D341Med (cell line): ENCODE measurements around the gene FRMD4A.
"Not testable (repeated sequence)": the region's sequence is repeated elsewhere in the genome, so short reads cannot be mapped to it uniquely, and the experiment has no call there.

Experiments used
- DNase-seq: peaks from one replicate; pipeline ENCODE4 v3.0.0; 2012; ENCODE audit warnings: low spot score

The FRMD4A gene

DNA sequence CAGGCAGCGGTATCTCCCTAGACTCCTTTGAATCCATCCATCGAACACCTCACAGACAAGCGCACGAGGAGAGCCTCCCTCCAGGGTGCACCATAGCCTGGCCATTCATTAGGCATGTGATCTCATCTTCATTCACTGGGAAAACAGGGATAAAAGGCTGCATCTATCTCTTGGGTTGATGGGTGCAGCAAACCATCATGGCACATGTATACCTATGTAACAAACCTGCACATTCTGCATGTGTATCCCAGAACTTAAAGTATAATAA is 552.1 kb downstream of the FRMD4A start:
- not testable (repeated sequence) for DNase-seq

GRCh38 chr10:13776861-13777311 is 553.8 kb downstream of the FRMD4A start:
- DNase-seq = no peak

DNA sequence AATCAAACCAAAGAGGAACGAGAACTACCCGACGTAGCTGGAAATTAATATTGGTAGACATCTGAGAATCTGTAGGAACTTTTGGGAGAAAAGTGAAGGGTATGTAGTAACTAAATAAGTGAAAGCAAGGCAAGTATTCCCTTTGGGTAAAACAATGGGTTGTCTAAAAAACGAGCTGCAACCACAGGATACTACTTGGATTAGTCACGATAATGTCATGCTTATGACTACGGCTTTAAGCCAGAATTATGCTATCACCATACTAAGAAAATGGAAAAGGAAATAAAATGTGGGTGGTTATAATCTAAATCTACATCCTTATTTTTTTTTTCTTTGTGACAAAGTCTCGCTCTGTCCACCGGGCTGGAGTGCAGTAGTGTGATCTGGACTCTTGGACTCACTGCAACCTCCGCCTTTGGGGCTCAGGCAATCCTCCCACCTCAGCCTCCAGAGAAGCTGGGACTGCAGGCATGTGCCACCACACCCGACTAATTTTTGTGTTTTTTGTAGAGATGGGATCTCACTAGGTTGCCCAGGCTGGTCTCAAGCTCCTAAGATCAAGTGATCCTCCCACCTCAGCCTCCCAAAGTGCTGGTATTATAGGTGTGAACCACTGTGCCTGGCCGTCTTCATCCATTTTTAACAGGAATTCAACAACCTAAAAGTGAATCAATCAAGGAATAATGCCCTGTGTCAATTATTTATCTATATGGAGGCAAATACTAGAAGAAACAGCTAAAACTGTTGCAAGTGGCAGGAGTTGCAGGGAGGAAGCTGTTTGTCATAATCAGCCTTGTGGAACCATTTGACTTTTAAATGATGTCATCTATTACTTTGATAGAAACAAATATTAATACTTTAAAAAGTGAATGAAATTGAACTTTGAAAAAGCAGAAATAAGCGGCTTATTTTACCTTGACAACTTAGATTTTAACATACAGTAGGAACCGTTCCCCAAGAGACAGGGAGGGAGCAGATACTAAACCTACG is 554.6 kb downstream of the FRMD4A start:
- no peak for DNase-seq

GRCh38 chr10:13774303-13774893 is 556.3 kb downstream of the FRMD4A start:
- no peak for DNase-seq

- DNase-seq = no peak
Measured at GRCh38 chr10:13773496-13774170, 557.1 kb downstream of the FRMD4A start.

- DNase-seq = no peak
Measured at GRCh38 chr10:13773043-13773442, 557.7 kb downstream of the FRMD4A start.

DNA sequence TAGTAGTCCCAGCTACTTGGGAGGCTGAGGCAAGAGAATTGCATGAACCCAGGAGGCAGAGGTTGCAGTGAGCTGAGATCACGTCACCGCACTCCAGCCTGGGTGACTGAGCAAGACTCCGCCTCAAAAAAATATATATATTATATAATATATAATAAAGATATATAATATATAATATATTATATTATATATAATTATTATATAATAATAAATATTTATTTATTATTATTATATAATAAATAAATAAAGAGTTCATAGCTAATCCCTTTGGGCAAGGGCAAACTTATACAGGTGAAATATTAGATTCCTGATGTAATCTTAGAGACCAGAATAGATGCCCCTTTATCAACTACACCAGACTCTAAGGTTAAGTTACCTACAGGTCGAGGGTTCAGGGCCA is 558.7 kb downstream of the FRMD4A start:
- DNase-seq = no peak

DNA sequence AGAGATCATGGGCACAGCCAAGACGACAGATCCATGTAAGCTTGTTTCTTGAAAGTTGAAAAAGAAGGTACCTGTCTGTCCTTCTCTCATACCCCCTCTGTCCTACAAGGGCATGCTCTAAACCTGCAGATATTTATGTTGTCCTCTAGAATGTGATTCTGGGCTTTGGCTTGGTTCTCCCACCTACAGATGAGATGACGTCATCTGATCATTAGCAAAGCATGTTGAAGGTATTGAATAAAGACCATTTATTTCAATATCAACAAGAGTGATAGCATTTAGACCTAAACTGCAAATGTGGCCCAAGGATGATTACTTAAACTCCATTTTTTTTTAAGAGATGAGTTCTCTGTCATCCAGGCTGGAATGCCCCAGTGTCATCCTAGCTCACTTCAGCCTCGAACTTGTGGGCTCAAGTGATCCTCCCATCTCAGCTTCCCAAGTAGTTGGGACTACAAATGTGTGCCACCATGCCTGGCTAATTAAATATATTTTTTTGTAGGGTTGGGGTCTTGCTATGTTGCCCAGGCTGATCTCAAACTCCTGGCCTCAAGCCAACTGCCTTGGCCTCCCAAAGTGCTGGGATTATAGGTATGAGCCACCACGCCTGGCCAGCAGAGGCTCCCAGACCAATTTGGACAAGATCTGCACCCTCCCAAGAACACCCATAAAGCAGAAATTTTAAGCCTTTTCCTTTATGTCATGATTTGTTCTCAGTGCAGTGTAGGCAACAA is 559.8 kb downstream of the FRMD4A start:
- DNase-seq = no peak

DNA sequence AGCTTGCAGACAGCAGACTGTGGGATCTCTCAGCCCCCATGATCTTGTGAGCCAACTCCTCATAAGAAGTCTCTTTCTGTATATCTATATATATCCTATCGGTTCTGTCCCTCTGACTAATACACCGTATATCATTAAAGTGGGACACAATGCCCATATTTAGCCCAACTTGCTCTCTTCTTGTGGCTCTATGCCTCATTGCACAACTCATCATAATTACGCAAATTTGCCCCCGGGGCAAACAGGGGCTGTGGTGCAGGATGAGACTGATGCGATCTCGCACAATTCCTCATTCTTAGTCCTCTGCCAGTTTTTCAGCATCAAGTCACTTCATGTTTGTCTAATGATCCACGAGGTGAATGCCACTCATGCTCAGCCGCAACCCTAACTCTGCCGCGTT is 560.8 kb downstream of the FRMD4A start:
- no peak for DNase-seq

- DNase-seq = no peak
Measured at GRCh38 chr10:13767676-13768178, 563.0 kb downstream of the FRMD4A start.

DNA sequence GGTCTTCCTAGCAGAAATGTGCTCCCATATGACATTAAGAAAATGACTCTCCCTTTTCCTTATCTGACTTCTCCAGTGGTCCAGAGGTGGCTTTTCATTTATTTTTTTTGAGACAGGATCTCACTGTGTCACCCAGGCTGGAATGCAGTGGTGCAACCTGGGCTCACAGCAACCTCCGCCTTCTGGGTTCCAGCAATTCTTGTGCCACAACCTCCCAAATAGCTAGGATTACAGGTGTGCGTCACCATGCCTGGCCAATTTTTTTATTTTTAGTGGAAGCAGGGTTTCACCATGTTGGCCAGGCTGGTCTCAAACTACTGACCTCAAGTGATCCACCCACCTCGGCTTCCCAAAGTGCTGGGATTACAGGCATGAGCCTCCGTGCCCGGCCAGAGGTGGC is 563.6 kb downstream of the FRMD4A start:
- not testable (repeated sequence) for DNase-seq

GRCh38 chr10:13765641-13766341 is 564.9 kb downstream of the FRMD4A start:
- DNase-seq = no peak

- no peak for DNase-seq
Measured at GRCh38 chr10:13761490-13762091, 569.1 kb downstream of the FRMD4A start.

DNA sequence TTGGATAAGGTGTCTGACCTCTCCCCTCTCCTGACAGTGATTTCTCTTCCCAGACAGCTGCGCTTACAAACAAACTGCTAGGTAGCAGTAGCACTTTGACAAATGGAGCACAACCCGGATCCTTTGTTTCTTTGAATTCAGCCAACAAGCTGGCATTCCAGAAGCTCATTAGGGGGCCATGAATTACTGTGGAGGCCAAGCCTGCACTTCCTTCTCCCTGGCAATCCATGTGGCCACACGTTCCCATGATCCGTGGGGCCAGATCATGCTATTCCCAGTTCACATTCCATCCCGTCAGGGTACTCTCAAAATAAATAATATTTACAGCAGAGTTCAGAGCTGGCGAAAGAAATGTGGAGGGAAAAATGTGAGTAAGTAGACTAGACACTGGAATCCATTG is 571.6 kb downstream of the FRMD4A start:
- DNase-seq = no peak

- DNase-seq = no peak
Measured at GRCh38 chr10:13758756-13759155, 572.0 kb downstream of the FRMD4A start.

DNA sequence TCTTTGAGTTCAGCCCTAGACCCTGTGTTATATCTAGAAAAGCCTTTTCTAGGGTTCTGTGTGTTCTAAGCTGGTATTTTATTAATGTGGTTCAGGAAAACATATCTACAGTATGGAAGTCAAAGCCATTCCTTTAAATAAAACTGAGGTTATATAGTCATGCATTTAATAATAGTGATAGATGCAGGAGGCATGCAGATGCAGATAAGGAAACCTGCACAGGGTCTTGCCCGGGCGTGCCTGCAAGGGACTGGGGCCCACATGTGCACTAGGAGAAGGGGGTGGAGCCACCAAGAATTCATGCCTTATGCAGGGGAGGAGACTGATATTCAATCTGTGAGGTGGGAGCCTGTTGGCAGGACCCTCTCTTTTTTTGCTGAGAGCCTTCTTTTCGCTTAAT is 572.4 kb downstream of the FRMD4A start:
- no peak for DNase-seq

GRCh38 chr10:13754277-13754676 is 576.4 kb downstream of the FRMD4A start:
- DNase-seq = no peak

DNA sequence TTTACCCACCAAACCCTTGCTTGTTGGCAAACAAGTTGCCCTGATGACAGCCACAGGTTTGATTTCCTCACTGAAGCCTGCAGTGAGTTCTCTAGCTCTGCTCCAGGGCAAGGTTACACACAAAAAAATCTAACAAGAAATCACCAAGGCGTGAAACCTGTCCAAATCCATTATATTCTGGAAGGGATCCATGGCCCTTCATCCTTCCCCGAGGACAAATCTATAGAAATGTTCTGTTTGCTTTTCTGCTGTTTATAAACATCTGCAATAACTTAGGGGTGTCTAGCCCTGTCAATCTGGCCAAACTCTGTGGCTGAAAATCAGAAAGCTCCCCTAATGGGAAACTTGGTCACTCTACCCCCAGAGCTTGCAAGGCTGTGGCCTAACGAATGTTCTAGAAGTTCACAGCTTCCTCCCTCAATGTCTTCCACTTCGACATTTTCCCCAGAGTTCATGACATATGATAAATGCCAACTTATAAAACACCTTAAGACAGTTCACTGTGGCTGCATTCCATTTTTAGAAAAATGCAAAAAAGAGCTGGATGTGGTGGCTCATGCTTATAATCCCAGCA is 579.4 kb downstream of the FRMD4A start:
- no peak for DNase-seq

DNA sequence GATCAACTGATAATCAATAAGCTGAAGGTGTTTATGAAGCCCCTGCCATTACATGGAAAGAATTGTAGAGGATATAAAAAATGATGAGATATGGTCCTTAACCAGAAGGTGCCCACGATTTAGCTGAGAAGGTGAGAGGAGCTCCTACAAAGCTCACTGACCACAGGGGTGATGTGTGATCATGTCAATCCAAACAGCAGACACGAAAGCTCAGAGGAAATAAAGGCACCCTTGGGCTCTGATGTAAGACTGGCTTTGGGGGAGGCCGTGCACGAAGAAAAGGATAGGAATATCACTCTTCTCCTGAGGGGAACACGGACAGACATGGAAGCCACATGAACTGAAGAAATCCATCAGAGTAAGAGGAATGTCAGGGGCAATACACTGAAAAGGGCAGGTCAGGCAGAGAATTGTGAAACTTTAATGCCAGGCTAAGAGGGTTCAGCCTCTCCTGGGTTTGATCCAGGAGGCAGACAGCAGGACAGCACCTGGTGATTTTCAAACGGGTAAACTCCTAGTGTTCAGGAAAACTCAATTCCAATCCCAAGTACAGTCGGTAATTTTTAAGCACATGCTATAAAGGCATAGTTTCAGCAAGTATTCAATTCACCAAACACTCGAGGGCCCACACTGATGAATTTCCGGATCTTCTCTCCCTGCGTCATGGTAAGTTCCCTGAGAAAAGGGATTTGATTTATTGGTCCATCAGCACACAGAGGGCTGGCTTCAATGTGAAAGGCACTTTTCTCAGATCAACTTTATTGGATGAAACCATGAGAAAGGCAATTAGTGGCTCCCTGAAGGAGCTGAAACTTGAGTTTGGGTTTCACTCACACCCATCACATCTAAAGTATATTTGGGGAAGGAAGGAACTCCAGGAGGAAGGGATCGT is 580.2 kb downstream of the FRMD4A start:
- DNase-seq = no peak

GRCh38 chr10:13745271-13745670 is 585.5 kb downstream of the FRMD4A start:
- no peak for DNase-seq
